SK-N-MC (cell line): ENCODE data around the gene TIMM17A.
"Not testable (repeated sequence)": the region's sequence is repeated elsewhere in the genome, so short reads cannot be mapped to it uniquely, and the experiment has no call there.

Experiments used
- EZH2 ChIP-seq: fragments of 200-600 bp; sonication (generic); IDR thresholded peaks from one replicate; pipeline ENCODE4 v1.6.1; 2017; ENCODE audit warnings: antibody characterized with exemption
- FOXP2 ChIP-seq: optimal IDR thresholded peaks from 2 replicates; pipeline ENCODE3; 2011; ENCODE audit warnings: mild to moderate bottlenecking, moderate library complexity; ENCODE audit not compliant: insufficient read depth; ENCODE audit errors: extremely low read length, control extremely low read depth
- POLR2AphosphoS5 ChIP-seq: IDR thresholded peaks from 2 replicates; pipeline ENCODE4 v1.6.1; 2012; ENCODE audit warnings: mild to moderate bottlenecking, low read depth, low read length, borderline replicate concordance

DNA sequence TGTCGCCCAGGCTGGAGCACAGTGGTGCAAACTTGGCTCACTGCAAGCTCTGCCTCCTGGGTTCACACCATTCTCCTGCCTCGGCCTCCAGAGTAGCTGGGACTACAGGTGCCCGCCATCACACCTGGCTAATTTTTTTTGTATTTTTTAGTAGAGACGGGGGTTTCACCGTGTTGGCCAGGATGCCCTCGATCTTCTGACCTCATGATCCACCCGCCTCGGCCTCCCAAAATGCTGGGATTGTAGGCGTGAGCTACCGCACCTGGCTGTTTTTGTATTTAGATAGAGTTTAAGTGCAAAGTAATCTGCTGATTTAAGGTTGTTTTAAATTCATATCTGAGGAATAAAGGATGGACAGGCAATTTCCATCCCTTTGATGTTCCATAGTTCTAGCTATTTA is 7.1 kb downstream of the TIMM17A start:
- TF ChIP-seq EZH2, POLR2AphosphoS5, FOXP2: not testable (repeated sequence)
